Stimulated activated CD4-positive, alpha-beta T cell treated with anti-CD3 and anti-CD28 coated beads, Interleukin-15, amount 100 ng/mL, for 48 hours (primary cell): Measurements from ENCODE around the gene RAD51AP1.

Source experiments
- DNase-seq, 2 donors: peaks; one replicate each; pipeline ENCODE4 v3.0.0-alpha.2; 2020; ENCODE audit warnings: low read depth in 2 of 2

Gene RAD51AP1

GRCh38 chr12:4552191-4552590 lies 13.5 kb downstream of the RAD51AP1 start:
- no peak for DNase-seq

GRCh38 chr12:4553943-4554342 lies 15.3 kb downstream of the RAD51AP1 start:
- DNase-seq = no peak

- no peak for DNase-seq
Observed at GRCh38 chr12:4555804-4556203, 17.1 kb downstream of the RAD51AP1 start.

- no peak for DNase-seq
Observed at GRCh38 chr12:4556735-4557530, 18.2 kb downstream of the RAD51AP1 start.

- no peak for DNase-seq
Observed at GRCh38 chr12:4557586-4557985, 18.9 kb downstream of the RAD51AP1 start.

GRCh38 chr12:4558171-4558570 lies 19.5 kb downstream of the RAD51AP1 start:
- DNase-seq = no peak

- DNase-seq = no peak
Observed at GRCh38 chr12:4562034-4562657, 23.5 kb downstream of the RAD51AP1 start, which contains the start of gene DYRK4. Gene DYRK4, plus strand, starts transcription at chr12:4562208. Its CDS starts 38 bp downstream, at chr12:4562246.

- no peak for DNase-seq
Observed at GRCh38 chr12:4563336-4563735, 24.6 kb downstream of the RAD51AP1 start.

GRCh38 chr12:4564818-4565217 lies 26.1 kb downstream of the RAD51AP1 start:
- DNase-seq = no peak

- DNase-seq = no peak
Observed at GRCh38 chr12:4566474-4566873, 27.8 kb downstream of the RAD51AP1 start.

GRCh38 chr12:4567073-4567881 lies 28.6 kb downstream of the RAD51AP1 start:
- DNase-seq = no peak

- no peak for DNase-seq
Observed at GRCh38 chr12:4569261-4569660, 30.6 kb downstream of the RAD51AP1 start.

GRCh38 chr12:4572680-4573079 lies 34.0 kb downstream of the RAD51AP1 start:
- DNase-seq = no peak

- DNase-seq = no peak
Observed at GRCh38 chr12:4579305-4580102, 40.8 kb downstream of the RAD51AP1 start.

- no peak for DNase-seq
Observed at GRCh38 chr12:4580281-4580688, 41.6 kb downstream of the RAD51AP1 start.

- no peak for DNase-seq
Observed at GRCh38 chr12:4584281-4584680, 45.6 kb downstream of the RAD51AP1 start.

- no peak for DNase-seq
Observed at GRCh38 chr12:4584896-4585295, 46.2 kb downstream of the RAD51AP1 start.

- DNase-seq = no peak
Observed at GRCh38 chr12:4586500-4586899, 47.8 kb downstream of the RAD51AP1 start.

- no peak for DNase-seq
Observed at GRCh38 chr12:4587108-4587507, 48.4 kb downstream of the RAD51AP1 start.

- DNase-seq = no peak
Observed at GRCh38 chr12:4588916-4589315, 50.2 kb downstream of the RAD51AP1 start.

GRCh38 chr12:4589941-4590340 lies 51.3 kb downstream of the RAD51AP1 start:
- no peak for DNase-seq
